Astrocyte of the cerebellum (primary cell): ENCODE results near the gene GIMAP5.

ENCODE experiments used
- DNase-seq: peaks from one replicate; pipeline ENCODE4 v3.0.0-alpha.2; 2011; ENCODE audit warnings: low read depth
- H3K4me3 ChIP-seq: 2 replicates; pipeline ENCODE4 v1.5.1; 2011; ENCODE audit warnings: mild to moderate bottlenecking, low read depth, low read length, moderate library complexity
- in situ Hi-C: cut with HindIII; loops from 2 replicates; pipeline ENCODE4 v1.10.0; 2017; ENCODE audit warnings: low sequenced_read_pairs
- TF ChIP-seq, protein P1 (sequence below): IDR thresholded peaks from 2 replicates; pipeline ENCODE4 v1.5.1; 2012; ENCODE audit warnings: low read length, low read depth, moderate library complexity, mild to moderate bottlenecking; ENCODE audit errors: missing control alignments

GIMAP5 gene

DNA sequence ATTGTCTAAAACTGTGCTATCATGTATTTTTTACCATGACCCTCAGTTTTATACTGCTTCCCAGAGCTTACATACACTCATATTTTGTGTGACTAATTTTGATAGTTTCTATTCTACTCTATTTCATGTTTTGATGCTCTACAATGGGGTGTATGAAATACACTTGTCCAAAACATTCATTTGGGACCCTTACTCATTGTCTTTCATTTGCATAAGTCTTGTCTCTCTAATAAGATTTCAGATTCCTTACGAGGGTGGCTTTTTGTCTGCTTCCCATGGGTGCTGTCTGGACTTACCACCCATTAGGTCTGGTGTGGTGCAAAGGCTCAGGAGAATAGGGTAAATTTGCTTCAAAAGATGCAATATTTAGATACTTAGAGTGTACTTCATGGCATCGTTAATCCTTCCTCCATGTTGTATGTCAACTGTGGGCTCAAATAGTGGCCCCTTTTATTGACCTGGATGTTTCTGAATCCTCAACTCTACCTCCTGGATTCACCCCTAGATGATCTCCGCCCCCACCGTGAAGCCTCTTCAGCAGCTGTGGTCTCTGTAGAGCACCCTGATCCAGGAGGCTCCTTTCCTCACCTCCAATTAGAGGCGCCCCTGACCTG lies 3.6 kb upstream of the GIMAP5 start:
- no peak overlapping the region for H3K4me3 ChIP-seq
- TF ChIP-seq, protein P1, sequence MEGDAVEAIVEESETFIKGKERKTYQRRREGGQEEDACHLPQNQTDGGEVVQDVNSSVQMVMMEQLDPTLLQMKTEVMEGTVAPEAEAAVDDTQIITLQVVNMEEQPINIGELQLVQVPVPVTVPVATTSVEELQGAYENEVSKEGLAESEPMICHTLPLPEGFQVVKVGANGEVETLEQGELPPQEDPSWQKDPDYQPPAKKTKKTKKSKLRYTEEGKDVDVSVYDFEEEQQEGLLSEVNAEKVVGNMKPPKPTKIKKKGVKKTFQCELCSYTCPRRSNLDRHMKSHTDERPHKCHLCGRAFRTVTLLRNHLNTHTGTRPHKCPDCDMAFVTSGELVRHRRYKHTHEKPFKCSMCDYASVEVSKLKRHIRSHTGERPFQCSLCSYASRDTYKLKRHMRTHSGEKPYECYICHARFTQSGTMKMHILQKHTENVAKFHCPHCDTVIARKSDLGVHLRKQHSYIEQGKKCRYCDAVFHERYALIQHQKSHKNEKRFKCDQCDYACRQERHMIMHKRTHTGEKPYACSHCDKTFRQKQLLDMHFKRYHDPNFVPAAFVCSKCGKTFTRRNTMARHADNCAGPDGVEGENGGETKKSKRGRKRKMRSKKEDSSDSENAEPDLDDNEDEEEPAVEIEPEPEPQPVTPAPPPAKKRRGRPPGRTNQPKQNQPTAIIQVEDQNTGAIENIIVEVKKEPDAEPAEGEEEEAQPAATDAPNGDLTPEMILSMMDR = no peak
- in situ Hi-C loops = no loop called here
- DNase-seq = no peak

DNA sequence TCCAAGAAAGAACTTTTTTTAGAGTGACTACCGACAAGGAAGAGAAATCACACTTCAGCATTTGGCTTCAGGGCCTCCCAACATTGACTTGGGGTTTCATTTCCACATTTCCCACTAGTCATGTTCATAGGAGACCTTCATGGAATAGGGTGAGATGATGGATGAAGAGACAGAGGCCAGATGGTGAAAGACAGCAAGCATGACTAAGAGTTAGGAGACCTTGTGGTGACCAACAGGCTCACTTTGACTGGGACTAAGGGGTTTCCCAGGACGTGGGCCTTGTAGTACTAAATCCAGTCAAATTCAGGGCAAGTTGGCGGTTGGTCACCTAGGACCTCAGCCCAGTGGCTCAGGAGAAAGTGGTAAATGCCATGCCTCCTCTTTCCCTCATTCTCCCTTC lies 3.0 kb upstream of the GIMAP5 start:
- DNase-seq = no peak
- H3K4me3 ChIP-seq = no peak overlapping the region
- TF ChIP-seq, protein P1 = no peak
- in situ Hi-C loops = no loop called here

DNA sequence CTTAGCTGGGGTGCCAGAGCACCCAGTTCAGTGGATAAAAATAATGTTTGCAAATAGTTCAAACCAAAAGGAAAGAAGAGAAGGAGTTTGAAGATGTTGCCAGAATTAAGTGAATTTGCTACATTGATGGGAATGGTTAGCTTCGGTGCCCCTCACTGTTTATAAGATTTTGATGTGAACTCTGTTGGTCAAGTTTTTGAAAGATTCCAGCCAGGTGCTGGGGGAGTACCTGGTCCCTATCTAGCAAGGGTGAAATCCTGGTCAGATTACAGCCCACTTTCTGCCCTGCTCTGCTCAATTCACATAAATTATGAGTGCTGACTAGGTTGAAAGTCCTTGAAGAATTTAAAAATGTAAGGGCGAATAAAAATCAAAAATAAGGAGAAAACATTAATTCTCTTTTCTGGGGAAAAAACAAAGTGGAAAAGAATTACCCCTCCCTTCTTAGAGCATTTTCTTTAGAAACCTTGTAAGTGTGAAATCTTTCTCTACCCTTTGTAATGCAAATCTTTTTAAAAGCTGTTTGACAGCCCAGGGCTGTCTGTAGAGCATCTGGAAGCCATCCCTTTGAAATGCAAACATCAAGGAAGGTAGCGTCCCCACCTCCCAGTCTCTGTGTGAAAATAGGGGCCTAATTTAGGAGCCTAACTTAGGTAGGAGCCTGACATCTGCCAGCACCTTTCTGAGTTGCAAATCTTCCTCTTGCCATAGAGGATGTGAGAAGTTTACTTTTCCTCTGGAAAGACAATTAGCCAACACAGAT lies 1.4 kb upstream of the GIMAP5 start:
- in situ Hi-C loops = no loop called here
- TF ChIP-seq, protein P1 = no peak
- no peak for DNase-seq
- H3K4me3 ChIP-seq = no peak overlapping the region

DNA sequence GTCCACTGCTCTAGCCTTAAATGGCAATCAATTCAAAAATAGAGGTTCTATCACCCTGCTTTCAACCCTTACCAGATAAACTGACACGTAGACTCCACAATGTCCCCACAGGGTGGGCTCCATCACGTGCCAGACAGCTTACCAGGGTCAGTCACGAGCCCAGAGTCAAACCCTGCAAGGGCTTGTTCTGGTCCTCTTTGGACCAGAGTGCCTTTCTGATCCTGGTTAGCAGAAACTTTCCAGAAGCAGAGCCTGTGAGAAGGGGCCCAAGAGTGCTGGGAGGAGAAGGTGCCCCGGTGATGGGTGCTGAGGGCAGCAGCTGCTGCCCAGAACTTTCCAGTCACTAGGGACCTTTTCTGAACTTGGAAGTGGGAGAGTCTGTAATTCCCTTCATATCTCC lies 354 bp upstream of the GIMAP5 start:
- no peak for DNase-seq
- H3K4me3 ChIP-seq = no peak overlapping the region
- in situ Hi-C loops = no loop called here

DNA sequence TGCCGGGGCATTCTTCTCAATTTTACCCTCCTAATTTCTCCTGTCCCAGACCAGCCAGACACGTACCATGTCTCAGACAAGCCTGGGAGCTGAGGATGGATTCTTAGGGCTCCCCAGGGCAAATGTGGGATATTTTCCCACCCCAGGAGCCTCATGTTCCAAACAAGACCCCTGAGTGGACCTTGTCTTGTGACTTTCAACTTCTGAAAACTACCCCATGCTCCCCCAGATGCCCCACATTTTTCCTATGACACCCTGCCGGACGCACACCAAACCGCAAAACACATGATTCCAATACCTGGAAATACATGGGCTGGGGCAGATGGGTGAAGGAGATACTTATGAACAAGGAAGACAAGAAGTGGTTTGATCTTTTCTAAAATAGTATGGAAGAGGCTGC lies 874 bp downstream of the GIMAP5 start:
- in situ Hi-C loops = no loop called here
- H3K4me3 ChIP-seq = no peak overlapping the region
- TF ChIP-seq, protein P1 = no peak
- DNase-seq = no peak

More for the DNA sequence above, 354 bp upstream of the GIMAP5 start:
- TF ChIP-seq, protein P1 = no peak

DNA sequence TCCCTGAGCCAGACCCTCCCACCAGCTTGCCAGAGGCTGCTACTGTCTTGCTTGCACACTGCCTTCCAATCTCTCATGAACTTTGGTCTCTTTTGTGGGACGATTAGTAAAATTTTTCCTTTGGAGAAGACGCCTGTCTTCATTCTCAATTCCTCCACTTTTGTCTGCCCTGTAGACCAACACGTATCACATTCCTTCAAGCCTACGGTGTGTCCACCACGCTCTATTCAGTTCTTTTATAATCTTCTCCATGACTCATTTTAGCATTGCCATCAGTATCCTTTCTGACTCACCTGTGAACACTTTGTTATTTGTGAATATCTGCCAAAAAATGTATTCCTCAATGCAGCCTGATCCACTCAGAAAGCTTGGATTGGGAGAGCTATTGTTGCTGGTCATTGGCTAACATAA lies 1.4 kb downstream of the GIMAP5 start:
- H3K4me3 ChIP-seq = no peak overlapping the region
- in situ Hi-C loops = no loop called here
- TF ChIP-seq, protein P1 = no peak
- no peak for DNase-seq
